BLaER1 treated with 17β-estradiol and CSF1 and Interleukin-3, amounts not matched to agents 10 nM and 100 nM (cell line): Measurements from ENCODE around the gene FOCAD.

Source experiments
- H3K27ac ChIP-seq, 11 experiments: shearing (Covaris generic); formaldehyde crosslinking; 2 replicates each; pipeline ENCODE4 v1.8.1; 2022
- H3K27me3 ChIP-seq, 11 experiments: shearing (Covaris generic); formaldehyde crosslinking; 2 replicates each; pipeline ENCODE4 v1.8.1; 2022
- H3K36me3 ChIP-seq, 11 experiments: shearing (Covaris generic); formaldehyde crosslinking; 2 replicates each; pipeline ENCODE4 v1.8.1; 2022
- H3K4me1 ChIP-seq, 10 experiments: shearing (Covaris generic); formaldehyde crosslinking; 2 replicates each; pipeline ENCODE4 v1.8.1; 2022
- H3K4me2 ChIP-seq, 11 experiments: shearing (Covaris generic); formaldehyde crosslinking; 2 replicates each; pipeline ENCODE4 v1.8.1; 2022
- H3K4me3 ChIP-seq, 10 experiments: shearing (Covaris generic); formaldehyde crosslinking; 2 replicates each; pipeline ENCODE4 v1.8.1; 2022
- H3K9ac ChIP-seq, 11 experiments: shearing (Covaris generic); formaldehyde crosslinking; 2 replicates each; pipeline ENCODE4 v1.8.1; 2022
- H3K9me3 ChIP-seq, 11 experiments: shearing (Covaris generic); formaldehyde crosslinking; replicated peaks in 1 of 11; 2 replicates each; pipeline ENCODE4 v1.8.1; 2022
- H4K20me1 ChIP-seq, 11 experiments: shearing (Covaris generic); formaldehyde crosslinking; 2 replicates each; pipeline ENCODE4 v1.8.1; 2022
- Cebpa-rat ChIP-seq, 11 experiments: shearing (Covaris generic); IDR thresholded peaks; 2 replicates each; pipeline ENCODE4 v1.8.1; 2022

Gene FOCAD

GRCh38 chr9:20863945-20864344 lies 179.9 kb downstream of the FOCAD start:
- Histone ChIP-seq H3K36me3 (peaks cover 0 to 4% (median 0%) of the 10 kb centered on the region in 11 experiments; a peak in 2 of 22 replicates), H3K27ac (no peak overlapping the region), H3K27me3 (no peaks in the 10 kb centered on the region)

DNA sequence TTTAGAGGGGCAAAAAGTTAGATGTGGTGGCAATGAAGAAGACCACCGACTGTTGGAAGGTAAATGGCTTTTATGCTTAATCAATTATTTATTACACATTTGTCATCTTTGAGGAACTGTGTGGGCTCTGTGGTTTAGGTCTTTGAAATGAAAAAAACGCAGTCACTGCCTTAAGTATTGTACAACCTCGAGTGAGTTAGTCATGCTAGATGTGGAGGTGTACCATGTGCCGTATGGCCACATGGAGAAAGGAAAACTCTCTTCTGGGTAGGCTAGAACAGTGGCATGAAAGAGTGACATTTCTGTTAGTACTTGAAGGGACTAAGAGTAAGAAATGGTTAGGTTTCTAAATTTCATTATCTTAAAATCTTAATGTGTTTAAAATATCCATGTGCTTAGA lies 181.3 kb downstream of the FOCAD start:
- no peaks in the 10 kb centered on the region for H3K27me3 ChIP-seq
- peaks cover 0 to under 1% (median 0%) of the 10 kb centered on the region in 11 experiments; a peak in 1 of 22 replicates for H3K9me3 ChIP-seq
- no peak overlapping the region for H3K4me3 ChIP-seq
- H4K20me1 ChIP-seq: no peaks in the 10 kb centered on the region
- TF ChIP-seq Cebpa-rat (IDR thresholded peaks at IDR 0.05): no peak
- peaks cover 0 to 12% (median 0%) of the 10 kb centered on the region in 10 experiments; a peak in 1 of 20 replicates for H3K4me1 ChIP-seq
- H3K27ac ChIP-seq: no peak overlapping the region
- H3K9ac ChIP-seq: no peak overlapping the region
- H3K36me3 ChIP-seq: peaks cover 0 to 3% (median 0%) of the 10 kb centered on the region in 11 experiments; a peak in 3 of 22 replicates
- 0 out of 22 replicates have a peak overlapping the region, but pooled peaks of 1 of the 11 experiments have one; percentile 10 for H3K4me2 ChIP-seq

More at GRCh38 chr9:20863945-20864344, 179.9 kb downstream of the FOCAD start:
- no peak overlapping the region for H3K9ac ChIP-seq
- H3K4me1 ChIP-seq: peaks cover 0 to 12% (median 0%) of the 10 kb centered on the region in 10 experiments; a peak in 1 of 20 replicates
- no peak for TF ChIP-seq Cebpa-rat (IDR thresholded peaks at IDR 0.05)
- H3K9me3 ChIP-seq: no peaks in the 10 kb centered on the region
- no peak overlapping the region for H3K4me3 ChIP-seq
- H4K20me1 ChIP-seq: no peaks in the 10 kb centered on the region
- H3K4me2 ChIP-seq: 0 out of 22 replicates have a peak overlapping the region, but pooled peaks of 1 of the 11 experiments have one; percentile 6

GRCh38 chr9:20870115-20870514 lies 186.1 kb downstream of the FOCAD start:
- no peak overlapping the region for H3K9ac ChIP-seq
- no peaks in the 10 kb centered on the region for H4K20me1 ChIP-seq
- peaks cover 0 to 7% (median 0%) of the 10 kb centered on the region in 11 experiments; a peak in 2 of 22 replicates for H3K9me3 ChIP-seq
- H3K4me1 ChIP-seq: peaks cover 16 to 42% (median 22%) of the 10 kb centered on the region in 10 experiments
- H3K4me3 ChIP-seq: no peak overlapping the region
- no peak overlapping the region for H3K27ac ChIP-seq
- no peak overlapping the region for H3K4me2 ChIP-seq
- TF ChIP-seq Cebpa-rat (IDR thresholded peaks at IDR 0.05): no peak
- H3K27me3 ChIP-seq: no peaks in the 10 kb centered on the region
- peaks cover 0 to 9% (median 0%) of the 10 kb centered on the region in 11 experiments; a peak in 2 of 22 replicates for H3K36me3 ChIP-seq

DNA sequence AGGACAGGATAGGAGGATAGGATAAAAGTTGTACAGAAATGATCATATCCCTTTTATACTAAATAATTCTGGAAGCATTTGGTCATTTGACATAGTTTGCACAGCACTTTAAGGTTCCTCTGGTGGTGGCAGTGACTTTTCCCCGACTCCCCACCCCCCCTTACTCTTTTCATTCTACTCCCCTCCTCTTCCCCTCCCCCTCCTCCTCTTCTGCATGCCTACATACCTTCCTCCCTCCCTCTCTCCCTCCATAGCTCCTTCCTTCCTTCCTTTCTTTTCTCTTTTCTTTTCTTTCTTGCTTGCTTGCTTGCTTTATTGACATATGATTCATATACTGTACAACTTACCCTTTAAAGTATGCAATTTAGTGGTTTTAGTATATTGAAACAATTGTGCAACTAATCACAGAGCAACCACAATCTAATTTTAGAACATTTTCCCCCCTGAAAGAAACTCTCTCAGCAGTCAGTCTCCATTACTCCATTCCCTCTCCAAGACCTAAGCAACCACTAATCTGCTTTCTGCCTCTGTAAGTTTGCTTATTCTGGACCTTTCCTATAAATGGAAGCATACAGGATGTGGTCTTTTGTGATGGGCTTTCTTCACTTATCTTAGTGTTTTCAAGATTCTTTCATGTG lies 188.4 kb downstream of the FOCAD start:
- Histone ChIP-seq H3K27ac (peak overlapping the region in 9 of 11 experiments; percentile 65 to 81 (median 75); a peak in 18 of 22 replicates), H3K4me2 (peak overlapping the region; percentile 38 to 72 (median 57); a peak in 21 of 22 replicates), H3K9ac (peak overlapping the region in 3 of 11 experiments; percentile 21 to 47 (median 42); a peak in 2 of 22 replicates), H3K27me3 (no peaks in the 10 kb centered on the region), H3K36me3 (peaks cover 0 to 12% (median 0%) of the 10 kb centered on the region in 11 experiments; a peak in 2 of 22 replicates), H4K20me1 (no peaks in the 10 kb centered on the region), H3K9me3 (peaks cover 0 to 7% (median 0%) of the 10 kb centered on the region in 11 experiments; a peak in 2 of 22 replicates), H3K4me1 (peaks cover 16 to 42% (median 22%) of the 10 kb centered on the region in 10 experiments), H3K4me3 (no peak overlapping the region)
- peak in 6 of 11 experiments; percentile 27 to 75 (median 57); a peak in 6 of 22 replicates for TF ChIP-seq Cebpa-rat (IDR thresholded peaks at IDR 0.05)

DNA sequence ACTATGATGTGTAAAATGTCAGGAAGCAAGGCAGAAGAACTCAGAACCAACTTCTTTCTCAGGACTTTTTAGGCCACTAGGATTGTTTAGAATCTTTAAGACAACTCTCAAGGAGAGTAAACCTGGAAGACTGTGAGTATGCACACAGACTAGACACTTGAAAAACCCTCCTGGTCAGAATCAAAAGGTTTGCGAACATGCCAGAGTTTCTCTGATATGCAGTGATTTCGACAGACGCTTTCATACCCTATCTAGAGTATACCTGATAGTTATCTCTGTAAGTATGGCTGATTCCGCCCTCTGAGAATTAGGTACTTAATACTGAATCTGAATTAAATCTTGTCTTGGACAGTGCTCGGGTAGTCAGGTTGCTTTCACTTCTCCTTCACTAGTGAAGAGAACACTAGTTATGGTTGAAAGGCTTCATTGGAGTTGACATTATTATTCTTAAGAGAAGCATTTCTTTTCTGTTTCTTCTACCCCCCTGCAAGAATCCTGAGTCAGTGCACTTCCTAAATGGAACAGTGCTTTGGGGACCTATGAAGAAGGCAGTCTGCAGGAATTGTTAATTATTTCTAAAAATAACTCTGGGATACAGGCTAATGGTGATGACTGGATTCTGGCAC lies 189.3 kb downstream of the FOCAD start:
- H3K4me2 ChIP-seq: peak overlapping the region; percentile 32 to 72 (median 57)
- no peaks in the 10 kb centered on the region for H3K27me3 ChIP-seq
- H3K36me3 ChIP-seq: peaks cover 0 to 12% (median 0%) of the 10 kb centered on the region in 11 experiments; a peak in 2 of 22 replicates
- H3K9ac ChIP-seq: peak overlapping the region in 5 of 11 experiments; percentile 8 to 48 (median 42); a peak in 7 of 22 replicates
- no peaks in the 10 kb centered on the region for H4K20me1 ChIP-seq
- peaks cover 16 to 34% (median 22%) of the 10 kb centered on the region in 10 experiments for H3K4me1 ChIP-seq
- 0 out of 20 replicates have a peak overlapping the region, but pooled peaks of 1 of the 10 experiments have one; percentile 6 for H3K4me3 ChIP-seq
- peak overlapping the region in 9 of 11 experiments; percentile 65 to 81 (median 75); a peak in 19 of 22 replicates for H3K27ac ChIP-seq
- TF ChIP-seq Cebpa-rat (IDR thresholded peaks at IDR 0.05): no peak
- peaks cover 0 to 7% (median 0%) of the 10 kb centered on the region in 11 experiments; a peak in 2 of 22 replicates for H3K9me3 ChIP-seq

GRCh38 chr9:20880271-20880670 lies 196.2 kb downstream of the FOCAD start:
- no peak overlapping the region for H3K27ac ChIP-seq
- no peak overlapping the region for H3K9ac ChIP-seq
- no peaks in the 10 kb centered on the region for H3K4me1 ChIP-seq
- no peaks in the 10 kb centered on the region for H3K27me3 ChIP-seq
- H3K36me3 ChIP-seq: peaks cover 0 to 12% (median 0%) of the 10 kb centered on the region in 11 experiments; a peak in 2 of 22 replicates
- no peaks in the 10 kb centered on the region for H4K20me1 ChIP-seq
- no peak for TF ChIP-seq Cebpa-rat (IDR thresholded peaks at IDR 0.05)
- H3K9me3 ChIP-seq: no peaks in the 10 kb centered on the region
- H3K4me3 ChIP-seq: no peak overlapping the region
- H3K4me2 ChIP-seq: no peak overlapping the region

DNA sequence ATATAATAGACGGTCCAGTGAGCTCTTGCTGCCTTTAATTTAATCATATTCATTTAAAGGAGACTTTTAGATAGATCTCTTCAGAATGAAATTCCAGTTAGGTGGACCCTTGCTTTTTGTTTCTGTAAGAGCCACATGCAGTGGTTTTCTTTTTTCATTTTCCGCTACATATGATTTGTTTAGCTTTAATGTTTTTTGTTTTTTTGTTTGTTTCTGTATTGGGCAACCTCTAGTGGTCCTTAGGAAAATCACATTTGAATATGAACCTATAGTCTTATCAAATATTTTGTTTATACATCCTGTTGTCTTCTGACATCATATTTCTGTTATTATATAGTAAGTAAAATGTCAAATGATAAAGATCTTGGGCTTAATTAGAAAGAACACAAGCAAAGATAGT lies 196.6 kb downstream of the FOCAD start:
- Histone ChIP-seq H3K4me1 (no peaks in the 10 kb centered on the region), H3K27ac (no peak overlapping the region), H3K9me3 (no peaks in the 10 kb centered on the region), H3K27me3 (no peaks in the 10 kb centered on the region), H3K4me3 (no peak overlapping the region), H3K4me2 (no peak overlapping the region), H4K20me1 (no peaks in the 10 kb centered on the region), H3K36me3 (peaks cover 0 to 10% (median 0%) of the 10 kb centered on the region in 11 experiments; a peak in 2 of 22 replicates), H3K9ac (no peak overlapping the region)
- TF ChIP-seq Cebpa-rat (IDR thresholded peaks at IDR 0.05): no peak

GRCh38 chr9:20884985-20885593 lies 201.0 kb downstream of the FOCAD start:
- H3K4me1 ChIP-seq: no peaks in the 10 kb centered on the region
- no peak overlapping the region for H3K4me2 ChIP-seq
- no peak overlapping the region for H3K4me3 ChIP-seq
- H3K27ac ChIP-seq: no peak overlapping the region
- peaks cover 0 to 15% (median 0%) of the 10 kb centered on the region in 11 experiments; a peak in 2 of 22 replicates for H3K36me3 ChIP-seq
- no peak overlapping the region for H3K9ac ChIP-seq
- H3K27me3 ChIP-seq: no peaks in the 10 kb centered on the region
- H4K20me1 ChIP-seq: no peaks in the 10 kb centered on the region
- H3K9me3 ChIP-seq: peaks cover 0 to 8% (median 1%) of the 10 kb centered on the region in 11 experiments; a peak in 5 of 22 replicates
- TF ChIP-seq Cebpa-rat (IDR thresholded peaks at IDR 0.05): no peak
